ENCODE results near the gene B3GAT3. TPM values are rescaled to one million over a fixed set of nuclear protein-coding genes. Genes with fewer than 3 reads are reported as not detected.
A peak's percentile ranks its signal among the peaks of the same experiment; 100 is the strongest.

Gene B3GAT3
- total RNA-seq, 1 experiment from 2014 or later = 51.2 TPM

DNA sequence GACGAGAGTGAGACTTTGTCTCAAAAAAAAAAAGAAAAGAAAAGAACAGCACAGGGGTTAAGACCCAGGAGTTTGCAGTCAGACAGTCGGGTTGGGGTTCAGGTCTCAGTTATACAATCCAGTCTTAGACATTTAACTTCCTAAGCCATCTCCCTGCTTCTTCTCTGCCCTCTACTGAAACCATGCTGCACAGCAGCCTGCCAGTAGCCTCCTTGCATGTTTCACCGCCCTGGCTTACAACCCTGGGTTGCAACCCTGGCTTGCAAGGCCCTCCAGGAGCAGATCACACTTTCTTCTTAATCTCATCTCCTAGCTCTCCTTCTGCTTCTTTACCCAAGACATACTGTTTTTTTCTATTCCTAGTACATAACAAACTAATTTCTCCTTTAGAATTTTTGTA lies 5.9 kb upstream of the B3GAT3 start:
- POLR2A ChIA-PET = no interaction called here
- H3K36me3 ChIP-seq (ENCODE audit: control insufficient read depth in 1 of 2, insufficient read depth in 2 of 2, low read length in 2 of 2) = peaks cover 51 to 63% of the 10 kb centered on the region in 2 experiments

DNA sequence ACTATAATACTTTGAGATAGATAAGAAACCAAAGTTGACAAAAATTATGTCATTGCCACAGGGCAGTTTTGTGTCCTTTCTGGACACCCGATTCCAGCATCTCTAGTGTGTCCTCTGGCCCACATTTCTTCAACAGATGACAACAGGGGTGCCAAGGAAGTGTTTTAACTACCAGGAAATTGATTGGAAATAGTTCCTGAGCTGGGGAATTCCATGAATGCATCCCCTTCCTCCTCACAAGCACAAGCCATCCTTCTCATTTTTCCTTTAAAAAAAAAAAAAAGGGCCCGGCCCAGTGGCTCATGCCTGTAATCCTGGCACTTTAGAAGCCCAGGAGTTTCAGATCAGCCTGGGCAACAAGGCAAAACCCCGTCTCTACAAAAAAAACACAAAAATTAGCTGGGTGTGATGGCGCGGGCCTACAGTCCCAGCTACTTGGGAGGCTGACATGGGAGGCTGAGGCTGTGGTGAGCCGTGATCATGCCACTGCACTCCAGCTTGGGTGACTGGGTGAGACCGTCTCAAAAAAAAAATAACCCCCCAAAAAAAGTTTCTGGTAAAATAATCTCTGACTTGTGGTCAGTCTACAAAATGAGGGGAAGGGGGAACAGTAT lies 797 bp upstream of the B3GAT3 start:
- Histone ChIP-seq H3K9ac (ENCODE audit: low read length) (peak overlapping the region; percentile 46), H3K27ac (ENCODE audit: low read depth, low read length) (peak overlapping the region; percentile 75), H3K4me3 (replicated peaks in 1 of 2; ENCODE audit: low read depth in 1 of 2, low read length in 2 of 2) (no peak overlapping the region), H3K9me2 (ENCODE audit: insufficient read depth) (no peaks in the 10 kb centered on the region), H2AFZ (ENCODE audit: low read depth, low read length, poor library complexity, severe bottlenecking) (no peak overlapping the region), H3K36me3 (ENCODE audit: control insufficient read depth in 1 of 2, insufficient read depth in 2 of 2, low read length in 2 of 2) (peaks cover 16 to 22% of the 10 kb centered on the region in 2 experiments), H3K27me3 (ENCODE audit: insufficient read depth, low read length) (no peaks in the 10 kb centered on the region), H3K79me2 (ENCODE audit: insufficient read depth, low read length) (peaks cover 15% of the 10 kb centered on the region), H3K9me3 (ENCODE audit: control insufficient read depth in 1 of 2, insufficient read depth in 1 of 2, low read depth in 1 of 2, low read length in 2 of 2) (no peaks in the 10 kb centered on the region), H3K4me1 (ENCODE audit: control insufficient read depth in 1 of 2, insufficient read depth in 2 of 2, low read length in 2 of 2) (peaks cover 12 to 20% of the 10 kb centered on the region in 2 experiments), H3K4me2 (ENCODE audit: low read length) (peak overlapping the region; percentile 87), H4K20me1 (ENCODE audit: insufficient read depth) (no peaks in the 10 kb centered on the region)
- ChIA-PET POLR2A (interaction anchor here (0.8 to 3.0 kb wide), 12 partner anchors 9 to 219 kb away, joined by 3 to 19 read pairs (median 4); partner anchors contain the start of genes C11orf98, CSKMT, EML3 and GANAB), CTCF (interaction anchor here (1.5 to 3.0 kb wide), 4 partner anchors 11 to 228 kb away, joined by 5 to 16 read pairs (median 12); partner anchors contain the start of genes EML3, ROM1 and TUT1), RAD21 (ENCODE audit: low non-redundant PET in 1 of 2, low total read pairs in 2 of 2, uncharacterized antibody in 2 of 2, unreplicated experiment in 2 of 2) (no interaction called here)
- intact Hi-C loops (cut with micrococcal nuclease) = no loop called here
- DNase-seq (ENCODE audit: low read depth, low spot score) (no peak), ATAC-seq (0 out of 2 replicates have a peak, but pooled peaks have one; percentile 0)
- BruUV-seq (replicated peaks) = TSS peak; percentile 100
- TF ChIP-seq SRF (IDR thresholded peaks at IDR 0.05; ENCODE audit: low read depth) = no peak
- TF ChIP-seq YY1 (IDR thresholded peaks at IDR 0.05; ENCODE audit: extremely low read depth, insufficient replicate concordance, low read depth, low read length) = no peak
- TF ChIP-seq JUND (IDR thresholded peaks at IDR 0.05) = no peak
- TF ChIP-seq TCF7L2 (IDR thresholded peaks at IDR 0.05; ENCODE audit: borderline replicate concordance, extremely low read depth, insufficient read depth, insufficient read length) = no peak
- no peak for TF ChIP-seq ZNF274 (IDR thresholded peaks at IDR 0.05; ENCODE audit: low read depth, low read length)
- TF ChIP-seq FOSL1 (IDR thresholded peaks at IDR 0.05; ENCODE audit: low read depth) = no peak
- no peak for TF ChIP-seq POLR2A (IDR thresholded peaks at IDR 0.05; ENCODE audit: borderline replicate concordance, extremely low read depth, insufficient read depth, insufficient read length)
- no peak for TF ChIP-seq EZH2 (IDR thresholded peaks at IDR 0.05)
- TF ChIP-seq SIN3A (IDR thresholded peaks at IDR 0.05; ENCODE audit: low read depth) = no peak

More for the DNA sequence above, 5.9 kb upstream of the B3GAT3 start:
- H2AFZ ChIP-seq (ENCODE audit: low read depth, low read length, poor library complexity, severe bottlenecking) = no peak overlapping the region
- RAD21 ChIA-PET (ENCODE audit: low non-redundant PET in 1 of 2, low total read pairs in 2 of 2, uncharacterized antibody in 2 of 2, unreplicated experiment in 2 of 2) = no interaction called here
- no peaks in the 10 kb centered on the region for H4K20me1 ChIP-seq (ENCODE audit: insufficient read depth)
- H3K27ac ChIP-seq (ENCODE audit: low read depth, low read length) = no peak overlapping the region
- peak; percentile 44; the same call in 1 of the 2 replicates for ATAC-seq
- H3K9me3 ChIP-seq (ENCODE audit: control insufficient read depth in 1 of 2, insufficient read depth in 1 of 2, low read depth in 1 of 2, low read length in 2 of 2) = no peaks in the 10 kb centered on the region
- no peak for DNase-seq (ENCODE audit: low read depth, low spot score)
- BruUV-seq (replicated peaks) = no TSS peak
- intact Hi-C loops (cut with micrococcal nuclease) = no loop called here
- H3K9me2 ChIP-seq (ENCODE audit: insufficient read depth) = no peaks in the 10 kb centered on the region
- H3K27me3 ChIP-seq (ENCODE audit: insufficient read depth, low read length) = no peaks in the 10 kb centered on the region
- no peak overlapping the region for H3K9ac ChIP-seq (ENCODE audit: low read length)
- peak; percentile 28; the same call in 1 of the 2 replicates for TF ChIP-seq RAD21 (IDR thresholded peaks at IDR 0.05; ENCODE audit: low read depth)
- no peak for TF ChIP-seq ELF1 (IDR thresholded peaks at IDR 0.05; ENCODE audit: borderline replicate concordance, low read depth)
- no peak overlapping the region for H3K4me2 ChIP-seq (ENCODE audit: low read length)
- CTCF ChIA-PET = no interaction called here
- peaks cover under 1 to 3% of the 10 kb centered on the region in 2 experiments for H3K4me1 ChIP-seq (ENCODE audit: control insufficient read depth in 1 of 2, insufficient read depth in 2 of 2, low read length in 2 of 2)
- H3K4me3 ChIP-seq (replicated peaks in 1 of 2; ENCODE audit: low read depth in 1 of 2, low read length in 2 of 2) = no peak overlapping the region
- H3K79me2 ChIP-seq (ENCODE audit: insufficient read depth, low read length) = no peaks in the 10 kb centered on the region
